NCI-H2029 treated with DMSO at 0.1 percent for 48 hours (cell line): ENCODE results near the gene DLK2.

Source experiments
- DNase-seq: peaks from one replicate; lab custom pipeline; 2025; lab: John Stamatoyannopoulos, UW

Gene DLK2

GRCh38 chr6:43453831-43454230 lies 1.5 kb downstream of the DLK2 start:
- no peak for DNase-seq

GRCh38 chr6:43452896-43453295 lies 2.5 kb downstream of the DLK2 start:
- DNase-seq, result no peak

- DNase-seq, result no peak
These were observed 3.4 kb downstream of the DLK2 start for GRCh38 chr6:43451939-43452338.

- DNase-seq, result no peak
These were observed 4.0 kb downstream of the DLK2 start for GRCh38 chr6:43451348-43451747.

- DNase-seq, result no peak
These were observed 4.6 kb downstream of the DLK2 start for GRCh38 chr6:43450699-43451131.

- DNase-seq, result no peak
These were observed 6.4 kb downstream of the DLK2 start for GRCh38 chr6:43448916-43449315.

GRCh38 chr6:43447604-43448003 lies 7.7 kb downstream of the DLK2 start:
- DNase-seq, result no peak

GRCh38 chr6:43445576-43445975 lies 9.8 kb downstream of the DLK2 start:
- DNase-seq, result no peak

- no peak for DNase-seq
These were observed 10.8 kb downstream of the DLK2 start for GRCh38 chr6:43444582-43444981.

GRCh38 chr6:43444036-43444435 lies 11.3 kb downstream of the DLK2 start:
- no peak for DNase-seq

GRCh38 chr6:43442935-43443334 lies 12.4 kb downstream of the DLK2 start:
- DNase-seq, result no peak

- DNase-seq, result no peak
These were observed 17.6 kb downstream of the DLK2 start for GRCh38 chr6:43437700-43438099.

GRCh38 chr6:43436577-43437282 lies 18.6 kb downstream of the DLK2 start:
- no peak for DNase-seq

GRCh38 chr6:43435682-43436437 lies 19.5 kb downstream of the DLK2 start:
- no peak for DNase-seq

GRCh38 chr6:43434943-43435342 lies 20.4 kb downstream of the DLK2 start:
- DNase-seq, result no peak

- DNase-seq, result no peak
These were observed 21.1 kb downstream of the DLK2 start for GRCh38 chr6:43434001-43434840.

GRCh38 chr6:43433148-43433547 lies 22.2 kb downstream of the DLK2 start:
- DNase-seq, result no peak

GRCh38 chr6:43432009-43432945 lies 23.1 kb downstream of the DLK2 start:
- DNase-seq, result no peak

- no peak for DNase-seq
These were observed 26.5 kb downstream of the DLK2 start for GRCh38 chr6:43428874-43429273.

GRCh38 chr6:43428112-43428570 lies 27.2 kb downstream of the DLK2 start:
- no peak for DNase-seq

- DNase-seq, result peak; percentile 91
These were observed 27.8 kb downstream of the DLK2 start, which contains the start of gene ABCC10 for GRCh38 chr6:43427406-43428111. TSS of gene ABCC10 (plus strand) at chr6:43427541. CDS start at chr6:43427979, 438 bp downstream.
